ENCODE results near the gene EEPD1.

Gene EEPD1

DNA sequence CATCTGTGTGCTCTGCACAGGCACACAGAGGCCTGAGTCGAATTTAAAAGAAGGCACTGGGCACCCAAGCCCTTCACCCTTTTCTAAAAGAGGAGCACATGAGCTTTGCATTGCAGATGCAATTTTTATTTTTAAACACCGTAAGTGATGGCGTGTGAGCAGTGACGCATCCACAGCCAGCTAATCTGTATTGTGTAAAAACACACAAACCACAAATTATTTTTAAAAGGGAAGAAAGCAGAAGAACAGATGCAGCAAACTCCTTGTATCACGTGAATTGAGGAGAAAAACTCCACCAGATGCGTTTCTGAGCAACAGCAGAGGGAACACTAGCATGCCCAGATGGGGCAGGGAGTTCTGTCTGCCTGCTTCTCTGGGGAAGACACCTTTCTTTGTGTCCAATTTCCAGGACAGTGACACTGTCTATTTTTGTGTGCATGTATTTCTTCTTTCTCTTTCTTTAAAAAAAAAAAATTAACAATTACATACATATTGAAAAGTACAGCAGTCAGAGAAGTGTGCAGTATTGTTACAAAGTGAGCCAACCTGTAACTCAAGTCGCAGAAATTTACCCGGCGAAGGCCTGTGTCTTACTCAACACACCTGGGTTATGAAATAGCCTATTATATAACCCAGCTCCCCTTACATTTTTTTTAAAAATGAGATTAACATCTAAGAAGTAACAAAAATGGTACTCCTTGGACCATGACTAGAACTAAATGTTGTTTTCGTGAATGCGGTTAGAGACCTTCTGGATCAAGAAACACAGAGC lies 39.2 kb downstream of the EEPD1 start:
- DNase-seq = no peak

DNA sequence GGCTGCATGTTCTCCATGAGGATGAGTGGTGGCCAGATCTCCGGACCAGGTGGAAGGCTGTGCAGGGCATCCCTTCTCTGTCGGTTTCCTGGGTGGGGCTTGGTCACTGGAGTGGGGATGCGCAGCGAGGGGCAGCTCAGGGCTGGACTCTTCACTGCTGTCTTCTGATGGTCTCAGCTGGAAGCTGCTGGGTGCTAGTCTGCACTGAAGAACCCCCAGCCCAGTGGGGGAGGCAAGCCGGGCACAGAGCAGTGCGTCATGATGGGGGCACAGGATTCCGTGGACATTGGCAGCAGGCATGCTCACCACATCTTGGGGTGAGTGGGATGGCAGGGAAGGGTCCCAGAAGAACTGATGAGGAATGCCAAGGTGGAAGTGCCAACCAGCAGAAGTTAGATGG lies 39.8 kb downstream of the EEPD1 start:
- no peak for DNase-seq

GRCh38 chr7:36198854-36199266 lies 45.8 kb downstream of the EEPD1 start:
- no peak for DNase-seq

DNA sequence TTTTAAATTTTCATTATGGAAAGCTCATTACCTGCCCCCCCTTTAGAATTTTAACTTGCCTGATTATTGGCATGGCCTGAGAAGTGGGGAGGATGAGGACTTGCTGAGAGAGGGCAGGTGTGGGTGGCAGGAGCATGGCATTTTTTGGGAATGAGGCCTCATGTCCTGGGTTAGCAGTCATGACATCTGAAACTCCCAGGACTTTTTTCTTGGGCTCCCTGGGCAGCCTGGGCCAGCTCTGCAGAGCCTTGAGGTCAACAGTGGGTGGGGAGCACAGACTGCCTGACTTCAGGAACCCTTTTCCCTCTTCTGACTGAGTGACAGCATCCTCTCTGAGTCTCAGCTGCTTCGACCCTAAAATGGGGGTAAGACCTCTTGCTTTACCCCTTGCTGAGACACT lies 46.3 kb downstream of the EEPD1 start:
- DNase-seq = no peak

DNA sequence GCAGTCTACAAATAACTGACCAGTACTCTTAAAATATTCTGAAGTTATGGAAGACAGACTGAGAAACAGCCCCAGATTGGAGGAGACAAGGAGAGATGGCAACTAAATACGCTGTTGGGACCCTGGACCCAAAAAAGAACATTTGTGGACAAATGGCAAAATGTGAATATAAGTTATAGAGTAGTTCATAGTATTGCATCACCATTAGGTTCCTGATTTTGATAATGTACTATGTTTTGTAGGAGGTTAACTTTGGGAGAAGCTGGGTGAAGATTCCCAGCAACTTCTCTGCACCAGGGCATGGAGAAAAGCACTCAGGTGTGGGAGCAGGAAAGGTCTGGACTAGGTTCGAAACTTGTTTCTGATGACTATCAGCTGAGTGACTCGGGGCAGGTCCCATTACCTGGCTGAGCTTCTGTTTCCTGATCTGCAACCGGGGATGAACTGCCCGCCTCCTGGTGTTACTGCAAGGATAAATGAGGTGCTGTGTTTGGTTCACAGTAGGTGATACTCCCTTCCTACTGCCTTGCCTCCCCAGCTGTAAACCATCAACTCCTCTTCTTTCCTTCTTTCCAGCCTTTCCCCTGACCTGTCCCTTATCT lies 48.2 kb downstream of the EEPD1 start:
- DNase-seq = no peak

- DNase-seq = no peak
Observed at GRCh38 chr7:36202398-36202797, 49.3 kb downstream of the EEPD1 start.

GRCh38 chr7:36203071-36203790 lies 50.2 kb downstream of the EEPD1 start:
- DNase-seq = no peak

DNA sequence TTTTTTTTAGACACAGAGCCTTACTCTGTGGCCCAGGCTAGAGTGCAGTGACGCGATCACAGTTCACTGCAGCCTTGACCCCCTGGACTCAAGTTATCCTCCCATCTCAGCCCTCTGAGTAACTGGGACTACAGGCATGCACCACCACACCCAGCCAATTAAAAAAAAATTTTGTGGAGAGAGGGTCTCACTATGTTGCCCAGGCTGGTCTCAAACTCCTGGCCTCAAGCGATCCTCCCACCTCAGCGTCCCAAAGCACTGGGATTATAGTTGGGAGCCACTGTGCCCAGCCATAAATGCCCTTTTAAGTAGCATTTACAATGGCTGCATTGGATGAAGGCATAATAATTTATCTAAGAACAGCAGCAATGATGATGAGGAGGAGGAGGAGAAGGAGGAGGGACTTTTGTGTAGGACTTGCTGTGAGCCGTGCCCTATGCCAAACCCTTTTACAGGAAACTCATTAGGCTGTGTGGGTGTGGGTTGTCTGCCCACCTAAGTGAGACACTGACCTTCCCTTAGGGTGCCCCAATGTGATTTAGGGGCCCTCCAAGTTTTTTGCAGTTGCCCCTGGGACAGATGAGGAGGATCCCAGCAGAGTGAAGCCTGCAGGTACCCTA lies 51.1 kb downstream of the EEPD1 start:
- DNase-seq = no peak

- no peak for DNase-seq
Observed at GRCh38 chr7:36204929-36205635, 52.0 kb downstream of the EEPD1 start.

GRCh38 chr7:36205803-36206202 lies 52.7 kb downstream of the EEPD1 start:
- no peak for DNase-seq

DNA sequence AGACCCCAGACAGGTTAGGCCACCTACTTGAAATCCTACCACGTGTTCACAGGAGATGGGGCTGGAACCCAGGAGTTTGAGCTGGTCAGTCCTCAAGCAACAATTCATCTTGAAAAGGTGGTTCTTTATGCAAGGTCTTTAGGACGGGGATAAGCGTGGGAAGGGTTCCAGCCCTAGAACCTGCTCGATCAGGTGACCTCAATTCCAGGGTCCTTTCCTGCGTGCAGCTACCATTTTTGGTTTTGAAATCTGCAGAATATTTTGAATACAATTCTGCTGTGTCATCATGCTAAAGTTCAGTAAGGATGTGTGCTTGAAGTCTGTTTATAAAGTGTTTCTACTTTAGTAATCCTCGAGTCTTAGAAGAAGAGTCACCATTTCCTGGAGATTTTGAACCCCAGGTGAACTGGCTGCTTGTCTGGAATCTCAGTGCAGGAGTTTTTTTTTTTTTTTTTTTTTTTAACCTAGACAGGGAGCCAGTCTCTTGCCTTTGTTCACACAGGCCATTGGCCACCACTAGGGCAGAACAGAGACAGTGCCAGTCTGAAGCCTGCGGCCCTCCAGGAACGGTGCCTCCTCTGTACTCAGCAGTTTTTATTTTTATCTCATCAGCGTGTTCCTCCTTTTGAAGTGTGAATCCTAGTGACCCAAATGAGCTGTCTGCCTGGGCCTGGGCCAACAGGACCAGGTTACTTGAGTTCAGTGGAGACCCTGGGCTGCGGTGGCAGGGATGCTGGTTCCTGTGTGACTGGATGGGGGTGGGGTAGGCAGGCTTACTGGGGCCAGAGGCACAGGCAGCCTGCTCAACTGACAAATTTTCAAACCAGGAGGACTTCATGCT lies 54.6 kb downstream of the EEPD1 start:
- no peak for DNase-seq

DNA sequence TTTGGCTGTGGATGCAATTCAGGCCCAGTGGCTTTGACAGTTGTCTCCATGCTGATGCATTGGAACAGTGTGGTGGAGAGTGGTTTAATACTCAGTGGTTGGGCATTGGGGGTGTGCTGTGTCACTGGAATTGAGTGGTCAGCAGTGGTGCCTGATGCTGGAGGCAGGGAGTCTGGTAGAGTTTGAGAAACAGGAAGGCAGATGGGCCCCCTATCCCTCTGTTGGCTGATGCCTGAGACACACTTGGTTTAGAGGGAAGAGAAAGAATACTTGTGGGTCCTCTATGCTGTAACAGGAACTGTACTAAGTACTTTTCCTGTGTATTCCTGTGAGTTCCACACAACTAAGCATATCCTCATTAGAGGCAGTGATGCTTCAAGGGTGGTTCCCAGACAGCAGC lies 55.4 kb downstream of the EEPD1 start:
- no peak for DNase-seq

DNA sequence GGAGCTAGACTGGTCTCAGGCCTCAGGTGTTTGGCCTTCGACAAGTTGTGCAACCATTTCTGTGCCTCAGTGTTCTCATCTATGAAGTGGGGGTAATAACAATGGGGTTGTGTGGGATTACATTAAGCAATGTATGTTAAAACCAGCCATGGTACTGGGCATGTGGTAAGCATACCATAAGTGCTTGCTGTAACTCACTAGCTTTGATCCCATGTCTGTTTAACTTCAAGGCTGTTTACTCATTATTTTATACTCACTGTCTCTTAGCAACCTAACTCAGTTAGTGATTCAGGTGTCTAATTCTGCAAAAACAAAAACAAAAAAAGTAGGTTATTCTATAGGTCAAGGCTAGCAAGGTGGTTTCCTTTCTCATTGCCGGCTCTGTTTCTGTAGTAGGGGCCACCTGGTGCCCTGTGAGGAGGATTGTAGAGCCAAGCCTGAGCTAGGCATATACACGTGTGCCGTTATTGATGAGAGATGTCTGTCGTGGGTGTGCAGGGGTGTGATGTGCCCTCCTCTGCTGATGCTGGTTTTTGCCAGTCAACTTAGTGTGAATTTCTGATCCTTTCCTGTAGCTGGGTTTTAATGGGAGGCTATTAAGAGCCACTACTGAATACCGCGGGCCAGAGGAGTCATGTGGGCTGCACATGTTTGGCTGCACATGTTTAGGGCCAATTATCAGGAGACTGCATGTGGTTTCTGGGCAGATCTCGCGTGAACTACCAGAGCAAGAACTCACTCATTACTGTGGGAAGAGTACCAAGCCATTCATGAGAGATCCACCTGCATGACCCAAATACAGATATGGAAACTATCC lies 56.2 kb downstream of the EEPD1 start:
- no peak for DNase-seq

- DNase-seq = no peak
Observed at GRCh38 chr7:36209814-36210183, 56.7 kb downstream of the EEPD1 start.

DNA sequence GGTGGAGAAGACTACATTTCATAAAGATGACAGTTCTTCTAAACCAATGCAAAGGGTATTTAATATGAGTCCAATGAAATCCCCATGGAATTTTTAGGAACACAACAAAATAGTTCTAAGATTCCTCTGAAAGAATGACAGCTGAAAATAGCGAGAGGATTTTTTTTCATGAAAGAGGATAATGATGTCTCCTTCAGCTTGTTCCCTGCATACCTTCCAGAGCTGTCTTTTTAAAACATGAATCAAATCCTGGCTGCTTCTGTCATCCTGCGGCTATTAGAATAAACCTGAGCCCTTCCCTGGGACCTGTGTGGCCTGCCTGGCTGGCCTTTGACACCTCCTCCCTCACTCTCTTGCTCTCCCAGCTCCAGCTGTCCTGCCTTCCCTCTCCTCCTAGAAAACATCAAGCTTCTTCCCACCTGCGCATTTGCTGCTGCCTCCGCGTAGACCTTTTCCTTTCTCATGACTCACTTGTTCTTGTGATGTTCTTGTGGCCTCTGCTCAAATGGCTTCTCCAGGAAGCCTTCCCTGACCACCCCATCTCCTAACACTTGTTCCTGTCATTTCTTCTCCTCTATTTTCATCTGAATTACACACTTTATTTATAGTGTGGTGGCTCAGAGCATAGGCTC lies 57.4 kb downstream of the EEPD1 start:
- DNase-seq = no peak

GRCh38 chr7:36214608-36215456 lies 61.8 kb downstream of the EEPD1 start:
- DNase-seq = no peak

DNA sequence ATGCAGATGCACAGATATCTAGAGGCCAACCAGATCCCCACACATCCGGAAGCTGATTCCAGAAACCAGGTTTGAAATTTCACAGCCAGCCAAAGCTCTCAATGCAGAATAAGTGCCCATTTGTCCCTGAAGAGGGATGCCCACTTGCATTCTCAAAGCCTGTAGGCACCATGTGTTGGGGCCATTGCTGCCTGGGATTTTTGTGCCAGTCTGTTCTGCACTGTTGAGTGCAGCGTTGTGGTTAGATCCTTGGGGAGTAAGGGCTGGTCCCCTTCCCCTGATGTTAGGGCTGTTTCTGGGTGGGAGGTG lies 62.4 kb downstream of the EEPD1 start:
- DNase-seq = no peak

DNA sequence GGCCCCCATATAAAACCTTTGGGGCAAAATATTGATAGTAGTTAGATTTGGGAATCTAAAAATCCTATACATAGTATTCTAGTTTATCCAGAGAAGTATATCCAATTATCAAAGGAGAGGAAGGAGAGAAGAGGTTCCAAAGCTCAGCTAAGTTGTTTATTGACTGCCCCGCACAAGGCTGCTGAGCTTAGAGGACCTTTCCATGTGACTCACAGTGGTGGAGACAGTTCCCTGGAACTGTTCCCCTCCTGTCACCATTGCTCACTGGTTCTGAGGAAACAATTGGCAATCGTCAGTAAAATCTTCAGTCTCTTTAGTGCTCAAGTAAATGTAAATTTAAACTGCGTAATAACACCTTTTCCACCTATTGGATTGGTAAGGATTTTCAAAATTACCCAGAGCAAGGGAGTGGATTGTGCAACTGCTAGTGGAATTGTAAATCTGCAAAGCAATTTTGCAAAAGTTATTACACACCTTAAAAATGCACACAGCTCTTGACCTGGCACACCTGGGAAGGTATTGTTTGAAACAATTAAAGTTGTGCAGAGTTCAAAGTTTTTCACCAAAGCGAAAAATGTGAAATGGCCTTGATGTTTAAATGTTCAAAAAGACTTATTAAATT lies 63.1 kb downstream of the EEPD1 start:
- no peak for DNase-seq

DNA sequence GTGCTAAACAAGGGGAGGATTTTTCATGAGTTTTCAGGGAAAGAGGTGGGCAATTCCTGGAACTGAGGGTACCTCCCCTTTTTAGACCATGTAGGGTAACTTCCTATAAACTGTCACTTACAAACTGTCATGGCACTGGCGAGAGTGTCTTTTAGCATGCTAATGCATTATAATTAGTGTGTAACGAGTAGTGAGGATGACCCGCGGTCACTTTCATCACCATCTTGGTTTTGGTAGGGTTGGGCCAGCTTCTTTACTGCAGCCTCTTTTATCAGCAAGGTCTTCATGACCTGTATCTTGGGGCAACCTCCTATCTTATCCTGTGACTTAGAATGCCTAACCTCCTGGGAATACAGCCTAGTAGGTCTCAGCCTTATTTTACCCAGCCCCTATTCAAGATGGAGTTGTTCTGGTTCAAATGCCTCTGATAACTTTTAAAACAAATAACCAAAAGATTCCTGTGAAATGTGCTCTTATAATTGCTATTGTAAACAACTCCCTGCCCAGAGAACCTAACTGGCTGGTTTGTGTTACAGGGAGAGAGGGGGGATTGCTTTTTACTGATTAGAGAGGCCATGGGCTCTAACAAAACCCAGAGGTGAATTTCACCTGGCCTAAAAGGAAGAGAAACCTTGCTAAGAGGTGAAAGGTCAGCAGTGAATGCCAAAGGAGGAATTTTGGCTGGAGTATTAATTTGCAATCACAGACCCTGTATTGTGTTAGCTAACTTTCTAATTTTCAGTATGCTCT lies 64.3 kb downstream of the EEPD1 start:
- no peak for DNase-seq

Measured in NCI-H2029 treated with DMSO at 0.1 percent for 48 hours (cell line).